Right renal cortex interstitium (tissue), 3 donors: ENCODE data around the gene DST. TPM values are rescaled to one million over a fixed set of nuclear protein-coding genes. Genes with fewer than 3 reads are reported as not detected.
"Not testable (repeated sequence)": the region's sequence is repeated elsewhere in the genome, so short reads cannot be mapped to it uniquely, and the experiment has no call there.

Source experiments
- DNase-seq, 3 donors: peaks; one replicate each; pipeline ENCODE4 v3.0.0-alpha.2; 2013; ENCODE audit warnings: low read depth in 3 of 3, low spot score in 2 of 3
- polyA plus RNA-seq, 3 donors: library from polyadenylated mRNA; unstranded; fragments of 120-200 nt; gene quantifications; one replicate each; pipeline ENCODE4 v1.2.1, GENCODE V29; 2013; ENCODE audit not compliant: insufficient read length in 3 of 3

DST gene
- polyA plus RNA-seq, 3 donors: 173 to 216 (median 201) TPM

- no peak for DNase-seq
Measured at GRCh38 chr6:56574292-56574691, 68.4 kb downstream of the DST start.

- DNase-seq: no peak
Measured at GRCh38 chr6:56573624-56574023, 69.1 kb downstream of the DST start.

- DNase-seq: no peak
Measured at GRCh38 chr6:56572788-56573471, 69.8 kb downstream of the DST start.

- DNase-seq: no peak
Measured at GRCh38 chr6:56571605-56572004, 71.1 kb downstream of the DST start.

- no peak for DNase-seq
Measured at GRCh38 chr6:56570413-56571359, 72.0 kb downstream of the DST start.

- no peak for DNase-seq
Measured at GRCh38 chr6:56567501-56567900, 75.2 kb downstream of the DST start.

- DNase-seq: not testable (repeated sequence)
Measured at GRCh38 chr6:56562730-56563129, 80.0 kb downstream of the DST start.

- DNase-seq: no peak
Measured at GRCh38 chr6:56556751-56557540, 85.7 kb downstream of the DST start.

GRCh38 chr6:56555438-56555872, 87.2 kb downstream of the DST start:
- no peak for DNase-seq

- DNase-seq: no peak
Measured at GRCh38 chr6:56552187-56553130, 90.2 kb downstream of the DST start.

- DNase-seq: no peak
Measured at GRCh38 chr6:56551409-56552120, 91.1 kb downstream of the DST start.

GRCh38 chr6:56550301-56550700, 92.4 kb downstream of the DST start:
- DNase-seq: no peak

GRCh38 chr6:56549014-56549413, 93.7 kb downstream of the DST start:
- no peak for DNase-seq

GRCh38 chr6:56547687-56548086, 95.0 kb downstream of the DST start:
- no peak for DNase-seq

GRCh38 chr6:56542364-56543331, 100.0 kb downstream of the DST start:
- DNase-seq: peak; percentile 87 to 94 (median 92)

GRCh38 chr6:56541741-56542360, 100.8 kb downstream of the DST start:
- DNase-seq: no peak

GRCh38 chr6:56541030-56541600, 101.6 kb downstream of the DST start:
- no peak for DNase-seq
